Esophagus muscularis mucosa (tissue), 3 donors: ENCODE data around the gene TMEM154.

Experiments used
- POLR2A ChIP-seq: fragments of 450-650 bp; IDR thresholded peaks from one replicate; pipeline ENCODE4 v1.6.1; 2017; ENCODE audit warnings: antibody characterized with exemption, moderate library complexity, mild to moderate bottlenecking, low read depth
- TF ChIP-seq, protein P1 (sequence below), 3 experiments: fragments of 200-600 bp in 2 of 3; fragments of 450-650 bp in 1 of 3; sonication (generic) in 2 of 3; IDR thresholded peaks; one replicate each; pipeline ENCODE4 v1.5.1; 2017 to 2019; ENCODE audit warnings: antibody characterized with exemption in 3 of 3, mild to moderate bottlenecking in 2 of 3, moderate library complexity in 1 of 3

GRCh38 chr4:152684007-152684406, 4.2 kb upstream of the TMEM154 start:
- no peak for TF ChIP-seq POLR2A
- TF ChIP-seq, protein P1, sequence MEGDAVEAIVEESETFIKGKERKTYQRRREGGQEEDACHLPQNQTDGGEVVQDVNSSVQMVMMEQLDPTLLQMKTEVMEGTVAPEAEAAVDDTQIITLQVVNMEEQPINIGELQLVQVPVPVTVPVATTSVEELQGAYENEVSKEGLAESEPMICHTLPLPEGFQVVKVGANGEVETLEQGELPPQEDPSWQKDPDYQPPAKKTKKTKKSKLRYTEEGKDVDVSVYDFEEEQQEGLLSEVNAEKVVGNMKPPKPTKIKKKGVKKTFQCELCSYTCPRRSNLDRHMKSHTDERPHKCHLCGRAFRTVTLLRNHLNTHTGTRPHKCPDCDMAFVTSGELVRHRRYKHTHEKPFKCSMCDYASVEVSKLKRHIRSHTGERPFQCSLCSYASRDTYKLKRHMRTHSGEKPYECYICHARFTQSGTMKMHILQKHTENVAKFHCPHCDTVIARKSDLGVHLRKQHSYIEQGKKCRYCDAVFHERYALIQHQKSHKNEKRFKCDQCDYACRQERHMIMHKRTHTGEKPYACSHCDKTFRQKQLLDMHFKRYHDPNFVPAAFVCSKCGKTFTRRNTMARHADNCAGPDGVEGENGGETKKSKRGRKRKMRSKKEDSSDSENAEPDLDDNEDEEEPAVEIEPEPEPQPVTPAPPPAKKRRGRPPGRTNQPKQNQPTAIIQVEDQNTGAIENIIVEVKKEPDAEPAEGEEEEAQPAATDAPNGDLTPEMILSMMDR (IDR thresholded peaks at IDR 0.05), result no peak
